Measurements from ENCODE around the gene NOP16.

NOP16 gene

GRCh38 chr5:176388444-176389134 lies at the start of gene NOP16, which contains the start of gene HIGD2A:
Gene NOP16 (minus strand): TSS chr5:176388598. CDS start chr5:176388539, 59 bp downstream.
Gene HIGD2A (plus strand): TSS chr5:176388751. CDS start chr5:176388820, 69 bp downstream.
- peak; percentile 95 to 97 for DNase-seq

- no peak for DNase-seq
Observed at GRCh38 chr5:176436656-176437055, 48.3 kb upstream of the NOP16 start.

DNA sequence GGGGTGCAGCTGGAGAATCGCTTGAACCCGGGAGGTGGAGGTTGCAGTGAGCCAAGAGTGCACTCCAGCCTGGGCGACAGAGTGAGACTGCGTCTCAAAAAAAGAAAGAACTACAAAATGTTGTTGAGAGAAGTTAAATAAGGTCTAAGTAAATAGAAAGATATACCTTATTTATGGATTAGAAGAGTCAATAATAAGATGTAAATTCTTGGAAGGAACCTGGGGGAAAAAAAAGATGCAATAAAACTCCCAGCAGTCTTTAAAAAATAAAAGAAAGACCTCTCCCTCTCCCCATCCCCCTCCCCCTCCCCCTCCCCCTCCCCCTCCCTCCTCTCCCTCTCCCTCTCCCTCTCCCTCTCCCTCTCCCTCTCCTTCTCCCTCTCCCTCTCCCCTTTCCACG lies 44.3 kb upstream of the NOP16 start:
- DNase-seq: no peak

DNA sequence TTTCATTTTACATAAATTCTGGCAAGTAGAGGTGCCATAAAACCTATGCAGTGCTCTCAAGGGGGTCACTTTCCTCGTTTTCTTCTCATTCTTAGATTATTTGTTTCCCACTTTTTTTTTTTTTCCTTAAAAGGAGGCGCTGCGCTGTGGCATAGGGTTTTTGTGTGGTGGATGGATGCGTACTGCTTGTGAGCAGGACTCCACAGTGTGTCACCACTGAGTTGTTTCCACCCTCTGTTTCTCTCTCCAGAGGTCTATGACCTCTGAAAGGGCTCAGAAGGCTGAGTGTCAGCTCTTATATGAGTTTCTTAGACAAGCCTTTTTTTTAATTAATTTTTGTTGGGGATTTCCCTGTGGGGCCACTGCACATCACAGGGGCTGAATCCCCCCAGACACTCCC lies 41.6 kb upstream of the NOP16 start:
- DNase-seq: no peak

- no peak for DNase-seq
Observed at GRCh38 chr5:176427971-176428370, 39.6 kb upstream of the NOP16 start.

GRCh38 chr5:176426876-176427275 lies 38.5 kb upstream of the NOP16 start:
- DNase-seq: no peak

DNA sequence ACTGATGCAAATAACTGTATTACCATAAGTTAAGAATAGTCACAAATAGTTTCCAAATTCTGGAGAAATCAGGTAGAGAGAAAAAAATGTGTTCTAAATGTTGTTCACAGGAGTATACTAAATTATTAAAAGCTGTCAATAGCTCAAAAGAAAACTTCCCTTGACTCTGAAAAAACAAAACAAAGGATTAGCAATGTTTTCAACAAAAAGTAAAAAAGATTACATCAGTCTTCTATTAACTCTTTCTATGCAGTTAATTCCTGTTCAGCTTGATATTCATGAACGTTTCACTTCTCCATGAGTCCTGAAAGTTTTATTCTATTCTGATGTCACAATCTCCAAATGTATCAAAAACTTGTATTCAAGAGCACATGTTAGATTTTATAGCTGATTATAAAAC lies 37.4 kb upstream of the NOP16 start:
- no peak for DNase-seq

DNA sequence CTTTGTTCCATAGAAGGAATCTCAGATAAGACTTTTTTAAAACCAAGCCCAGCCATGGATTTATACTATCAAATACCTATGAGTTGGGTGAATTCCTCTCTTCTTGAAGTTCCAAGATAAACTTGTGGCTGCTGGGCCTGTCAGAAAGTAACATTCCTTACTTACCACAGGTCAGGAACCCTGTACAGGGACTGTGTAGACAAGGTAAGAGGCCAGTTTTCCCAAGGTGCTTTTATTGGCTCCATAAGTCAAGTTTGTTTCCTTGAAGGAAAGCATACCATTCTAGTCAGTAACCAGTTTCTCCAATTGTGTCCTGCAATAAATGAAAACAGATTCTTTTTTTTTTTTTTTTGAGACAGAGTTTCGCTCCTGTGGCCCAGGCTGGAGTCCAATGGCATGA lies 36.7 kb upstream of the NOP16 start:
- no peak for DNase-seq

DNA sequence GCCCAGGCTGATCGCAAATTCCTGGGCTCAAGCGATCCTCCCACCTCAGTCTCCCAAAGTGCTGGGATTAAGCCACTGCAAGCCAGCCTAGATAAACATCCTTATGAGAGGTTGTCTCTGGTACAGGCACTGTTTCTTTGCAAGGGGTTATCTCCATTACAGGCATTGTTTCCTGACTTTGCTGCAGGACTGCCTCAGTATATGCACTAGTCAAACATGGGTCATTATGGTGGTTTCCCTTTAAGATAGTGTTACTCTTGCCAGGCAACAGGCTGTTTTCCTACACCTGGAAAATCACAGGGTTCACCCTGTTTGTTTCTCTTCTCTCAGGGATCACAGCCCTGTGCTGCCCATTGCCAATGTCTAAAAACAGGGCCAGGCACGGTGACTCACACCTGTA lies 35.8 kb upstream of the NOP16 start:
- no peak for DNase-seq

- DNase-seq: no peak
Observed at GRCh38 chr5:176420972-176421544, 32.7 kb upstream of the NOP16 start.

- no peak for DNase-seq
Observed at GRCh38 chr5:176420086-176420485, 31.7 kb upstream of the NOP16 start.

DNA sequence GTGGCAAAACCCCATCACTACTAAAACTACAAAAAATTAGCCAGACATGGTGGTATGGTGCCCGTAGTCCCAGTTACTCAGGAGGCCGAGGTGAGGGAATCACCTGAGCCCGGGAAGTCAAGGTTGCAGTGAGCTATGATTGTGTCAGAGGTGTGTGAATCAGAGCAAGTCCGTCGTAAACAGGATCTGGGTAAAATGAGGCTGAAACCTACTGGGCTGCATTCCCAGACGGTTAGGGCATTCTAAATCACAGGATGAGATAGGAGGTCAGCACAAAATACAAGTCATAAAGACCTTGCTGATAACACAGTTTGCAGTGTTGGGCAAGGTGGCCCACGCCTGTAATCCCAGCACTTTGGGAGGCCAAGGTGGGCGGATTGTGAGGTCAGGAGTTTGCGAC lies 29.9 kb upstream of the NOP16 start:
- no peak for DNase-seq

GRCh38 chr5:176416965-176417364 lies 28.6 kb upstream of the NOP16 start:
- no peak for DNase-seq

- DNase-seq: peak in 1 of 2 experiments; percentile 88
Observed at GRCh38 chr5:176415952-176416924, 27.8 kb upstream of the NOP16 start, which contains the start of gene CLTB. Gene CLTB (minus strand): TSS chr5:176416539. CDS start chr5:176416363, 176 bp downstream.

- no peak for DNase-seq
Observed at GRCh38 chr5:176415240-176415951, 27.0 kb upstream of the NOP16 start.

- DNase-seq: no peak
Observed at GRCh38 chr5:176414704-176415103, 26.3 kb upstream of the NOP16 start.

DNA sequence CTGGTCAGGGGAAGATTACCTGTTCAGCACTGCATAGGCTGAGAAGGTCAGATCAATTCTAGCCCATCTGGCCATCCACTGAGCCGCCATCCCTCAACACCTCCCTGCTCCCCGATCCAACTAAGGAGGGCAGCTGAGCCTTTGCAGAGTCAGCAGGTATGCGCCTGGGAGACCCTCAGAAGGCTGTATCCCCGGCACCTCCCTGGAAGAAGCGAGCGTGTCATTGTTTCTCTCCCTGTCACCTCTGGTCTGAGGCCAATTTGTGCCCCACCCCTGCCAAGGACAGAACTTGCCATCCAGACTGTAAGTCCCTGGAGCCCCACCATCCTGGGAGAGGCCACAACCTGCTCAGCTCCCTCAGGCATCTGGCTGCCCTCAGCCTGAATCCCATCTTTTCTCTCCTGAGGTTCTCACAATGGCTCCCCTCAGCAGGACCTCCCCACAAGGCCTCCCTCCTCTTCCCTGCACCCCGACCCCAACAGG lies 25.4 kb upstream of the NOP16 start:
- no peak for DNase-seq

DNA sequence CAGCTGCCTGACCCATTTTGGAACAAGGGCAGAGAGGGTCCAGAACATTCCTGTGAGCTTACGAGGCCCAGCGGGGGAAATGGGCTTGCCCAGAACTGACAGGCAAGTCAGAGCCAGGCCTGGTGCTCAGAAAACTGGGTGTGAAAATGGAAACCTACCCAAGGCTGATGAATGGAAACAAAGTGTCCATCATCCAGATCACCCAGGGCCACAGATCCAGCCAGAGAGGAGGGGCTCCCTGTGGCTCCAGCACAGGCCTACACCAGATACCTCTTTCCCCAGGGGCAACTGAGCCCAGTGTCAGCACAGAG lies 24.8 kb upstream of the NOP16 start:
- no peak for DNase-seq

- DNase-seq: no peak
Observed at GRCh38 chr5:176412517-176413254, 24.3 kb upstream of the NOP16 start.

DNA sequence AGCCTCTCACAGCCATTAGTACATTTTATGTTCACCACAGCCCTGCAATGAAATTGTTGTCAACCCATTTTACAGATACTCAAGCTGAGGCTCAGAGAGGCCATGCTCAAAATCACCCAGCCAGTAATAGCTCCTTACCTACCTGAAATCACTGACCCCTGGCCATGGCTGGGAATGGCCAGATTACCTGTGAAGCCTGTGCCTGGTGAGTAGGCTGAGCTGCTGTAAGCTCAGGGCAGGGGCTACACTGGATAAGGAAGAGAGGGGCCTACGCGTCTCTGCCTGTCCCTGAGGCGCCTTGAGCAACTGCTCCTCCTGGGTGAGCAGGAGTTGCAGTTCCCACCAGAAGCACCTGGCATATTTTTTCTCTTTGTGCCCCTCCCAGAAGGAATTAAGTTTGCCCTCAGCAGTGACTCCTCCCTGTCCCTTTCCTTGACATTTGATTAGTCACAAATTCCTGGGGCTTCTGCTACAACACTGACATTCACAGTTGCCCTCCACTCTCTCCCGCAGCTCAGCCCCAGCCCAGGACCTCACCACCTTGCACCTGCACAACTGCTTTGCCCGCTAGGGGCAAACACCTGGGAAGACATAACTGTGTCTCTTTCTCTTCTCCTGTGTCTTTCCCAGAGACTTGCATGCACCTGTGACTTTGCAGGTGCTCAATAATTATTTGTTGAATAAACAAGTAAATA lies 22.2 kb upstream of the NOP16 start:
- no peak for DNase-seq

- DNase-seq: no peak
Observed at GRCh38 chr5:176409765-176410164, 21.4 kb upstream of the NOP16 start.
